Measurements from ENCODE around the gene ADAMTS19.
A peak's percentile ranks its signal among the peaks of the same experiment; 100 is the strongest.

ADAMTS19 gene

GRCh38 chr5:129661366-129662035 lies 201.4 kb downstream of the ADAMTS19 start:
- TF ChIP-seq TSHZ2 (CRISPR knock-in tag; IDR thresholded peaks at IDR 0.05) (no peak), SNAI2 (CRISPR knock-in tag; IDR thresholded peaks at IDR 0.05) (no peak), ZFP30 (CRISPR knock-in tag; IDR thresholded peaks at IDR 0.05) (no peak), POU6F1 (CRISPR knock-in tag; IDR thresholded peaks at IDR 0.05; ENCODE audit: borderline replicate concordance, low read depth) (no peak), ISL1 (CRISPR knock-in tag; IDR thresholded peaks at IDR 0.05) (no peak), ZNF565 (CRISPR knock-in tag; conservative IDR thresholded peaks at IDR 0.05; ENCODE audit: low read depth) (no peak), TCF4 (CRISPR knock-in tag; IDR thresholded peaks at IDR 0.05; ENCODE audit: borderline replicate concordance) (no peak), ZFP3 (CRISPR knock-in tag; IDR thresholded peaks at IDR 0.05) (no peak), OSR1 (CRISPR knock-in tag; IDR thresholded peaks at IDR 0.05) (no peak)
- no peak for ATAC-seq

- TF ChIP-seq TSHZ2 (CRISPR knock-in tag; IDR thresholded peaks at IDR 0.05) (no peak), ESRRG (CRISPR knock-in tag; IDR thresholded peaks at IDR 0.05) (no peak), ZFP30 (CRISPR knock-in tag; IDR thresholded peaks at IDR 0.05) (no peak), TCF4 (CRISPR knock-in tag; IDR thresholded peaks at IDR 0.05; ENCODE audit: borderline replicate concordance) (no peak), ZNF70 (CRISPR knock-in tag; IDR thresholded peaks at IDR 0.05) (no peak), CSDC2 (CRISPR knock-in tag; IDR thresholded peaks at IDR 0.05) (no peak), ZFP3 (CRISPR knock-in tag; IDR thresholded peaks at IDR 0.05) (no peak), SNAI2 (CRISPR knock-in tag; IDR thresholded peaks at IDR 0.05) (no peak), ZNF8 (CRISPR knock-in tag; IDR thresholded peaks at IDR 0.05) (no peak), ISL1 (CRISPR knock-in tag; IDR thresholded peaks at IDR 0.05) (no peak)
- peak; percentile 62; the same call in 2 of the 3 replicates for ATAC-seq
Measured at GRCh38 chr5:129664336-129664937, 204.3 kb downstream of the ADAMTS19 start.

- TF ChIP-seq TOX (CRISPR knock-in tag; IDR thresholded peaks at IDR 0.05; ENCODE audit: borderline replicate concordance) (no peak), POU6F1 (CRISPR knock-in tag; IDR thresholded peaks at IDR 0.05; ENCODE audit: borderline replicate concordance, low read depth) (no peak), TSHZ2 (CRISPR knock-in tag; IDR thresholded peaks at IDR 0.05) (no peak), CSDC2 (CRISPR knock-in tag; IDR thresholded peaks at IDR 0.05) (no peak), PPARA (CRISPR knock-in tag; IDR thresholded peaks at IDR 0.05; ENCODE audit: borderline replicate concordance) (no peak), ISL1 (CRISPR knock-in tag; IDR thresholded peaks at IDR 0.05) (no peak), OSR1 (CRISPR knock-in tag; IDR thresholded peaks at IDR 0.05) (no peak), PATZ1 (CRISPR knock-in tag; IDR thresholded peaks at IDR 0.05; ENCODE audit: borderline replicate concordance) (no peak)
Measured at GRCh38 chr5:129670957-129671500, 210.9 kb downstream of the ADAMTS19 start.

More at GRCh38 chr5:129670957-129671500, 210.9 kb downstream of the ADAMTS19 start:
- peak; percentile 54; the same call in 2 of the 3 replicates for ATAC-seq

All from SK-N-SH treated with all-trans-retinoic acid at 6 μM for 48 hours (cell line).